ENCODE measurements around the gene PTPMT1. TPM values are rescaled to one million over a fixed set of nuclear protein-coding genes. Genes with fewer than 3 reads are reported as not detected.

Gene PTPMT1
- total and polyA plus RNA-seq, 10 donors: 26.1 to 101 (median 44.2) TPM

DNA sequence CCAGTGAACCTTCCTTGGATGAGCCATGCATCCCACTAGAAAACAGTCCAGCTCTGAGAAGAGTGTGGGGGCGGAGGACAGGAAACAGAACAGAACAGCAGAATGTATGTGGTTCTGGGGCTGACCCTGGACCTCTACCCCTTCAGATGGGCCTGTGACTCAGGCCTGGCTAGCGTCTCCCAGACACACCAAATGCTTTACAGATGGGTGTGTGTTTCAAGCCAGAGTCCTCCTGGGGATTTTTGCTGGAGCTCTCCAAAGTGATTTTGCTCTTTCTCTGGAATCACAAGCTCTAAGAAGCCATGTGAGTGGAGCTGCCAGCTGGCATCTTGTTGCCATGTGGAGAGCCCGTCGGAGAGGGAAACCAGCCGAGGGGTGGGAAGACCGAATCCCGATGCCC is 42.0 kb downstream of the PTPMT1 start:
- WGBS, 5 donors: 79 to 93% (median 84%) methylated on average over 7 of the region's 7 CpGs
- DNase-seq: no peak
- Histone ChIP-seq H3K36me3 (peaks cover 0 to 13% (median 4%) of the 10 kb centered on the region in 6 donors), H3K4me3 (no peak overlapping the region), H3K9me3 (no peaks in the 10 kb centered on the region), H3K27ac (no peak overlapping the region), H3K4me1 (peaks cover 0 to 15% (median 7%) of the 10 kb centered on the region in 6 donors), H3K27me3 (replicated peaks in 1 of 7) (no peaks in the 10 kb centered on the region)
- TF ChIP-seq, protein P1, sequence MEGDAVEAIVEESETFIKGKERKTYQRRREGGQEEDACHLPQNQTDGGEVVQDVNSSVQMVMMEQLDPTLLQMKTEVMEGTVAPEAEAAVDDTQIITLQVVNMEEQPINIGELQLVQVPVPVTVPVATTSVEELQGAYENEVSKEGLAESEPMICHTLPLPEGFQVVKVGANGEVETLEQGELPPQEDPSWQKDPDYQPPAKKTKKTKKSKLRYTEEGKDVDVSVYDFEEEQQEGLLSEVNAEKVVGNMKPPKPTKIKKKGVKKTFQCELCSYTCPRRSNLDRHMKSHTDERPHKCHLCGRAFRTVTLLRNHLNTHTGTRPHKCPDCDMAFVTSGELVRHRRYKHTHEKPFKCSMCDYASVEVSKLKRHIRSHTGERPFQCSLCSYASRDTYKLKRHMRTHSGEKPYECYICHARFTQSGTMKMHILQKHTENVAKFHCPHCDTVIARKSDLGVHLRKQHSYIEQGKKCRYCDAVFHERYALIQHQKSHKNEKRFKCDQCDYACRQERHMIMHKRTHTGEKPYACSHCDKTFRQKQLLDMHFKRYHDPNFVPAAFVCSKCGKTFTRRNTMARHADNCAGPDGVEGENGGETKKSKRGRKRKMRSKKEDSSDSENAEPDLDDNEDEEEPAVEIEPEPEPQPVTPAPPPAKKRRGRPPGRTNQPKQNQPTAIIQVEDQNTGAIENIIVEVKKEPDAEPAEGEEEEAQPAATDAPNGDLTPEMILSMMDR (IDR thresholded peaks at IDR 0.05 in 8 of 11, conservative IDR thresholded peaks at IDR 0.05 in 3 of 11): no peak
- TF ChIP-seq POLR2A (IDR thresholded peaks at IDR 0.05): no peak
- intact Hi-C loops (cut with DNase I; ENCODE audit: low total_unique reads): no loop called here

DNA sequence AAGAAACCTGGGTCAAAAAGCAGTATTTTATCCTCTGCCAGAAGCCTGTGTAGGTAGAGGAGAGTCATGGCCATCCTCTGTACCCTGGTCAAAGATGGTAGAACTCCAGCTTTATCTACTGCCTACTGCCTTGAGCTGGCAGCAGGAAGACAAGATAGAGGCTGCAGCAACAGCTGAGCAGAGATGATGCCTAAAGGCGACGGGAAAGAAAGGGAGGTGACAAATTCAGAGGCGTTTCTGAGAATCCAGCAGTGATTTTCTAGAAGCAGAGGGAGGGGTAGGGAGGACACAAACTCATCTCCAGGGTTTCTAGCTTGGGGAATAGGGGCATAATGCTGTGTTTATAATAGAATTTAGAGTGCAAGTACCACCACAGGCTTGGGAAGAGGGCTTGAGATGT is 44.3 kb downstream of the PTPMT1 start:
- TF ChIP-seq POLR2AphosphoS5 (IDR thresholded peaks at IDR 0.05): no peak
- no peak for TF ChIP-seq POLR2A (IDR thresholded peaks at IDR 0.05)
- TF ChIP-seq, protein P1 (IDR thresholded peaks at IDR 0.05 in 8 of 11, conservative IDR thresholded peaks at IDR 0.05 in 3 of 11): no peak
- WGBS, 5 donors: 65 to 85% (median 78%) methylated on average over 3 of the region's 3 CpGs
- H3K9me3 ChIP-seq: no peaks in the 10 kb centered on the region

DNA sequence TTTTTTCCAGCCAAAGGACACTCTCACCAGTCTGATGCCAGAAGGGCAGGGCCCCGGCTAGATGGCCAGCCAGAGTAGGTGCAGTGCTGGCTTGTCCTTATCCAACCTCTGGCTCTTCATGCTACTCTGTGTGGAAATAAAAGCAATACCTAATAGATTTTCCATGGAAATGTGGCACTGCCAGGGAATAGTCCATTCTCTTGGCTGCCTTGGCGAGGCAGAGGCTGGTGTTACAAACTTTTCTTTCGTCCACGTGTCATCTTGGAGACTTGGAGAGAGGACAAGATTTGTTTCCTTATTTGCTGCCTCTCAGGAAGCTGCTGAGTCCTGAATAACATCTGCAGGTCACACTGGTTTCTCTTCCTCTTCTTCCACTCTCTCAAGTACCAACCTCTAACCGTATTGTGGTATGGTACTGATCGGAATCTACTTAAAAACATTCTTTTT is 46.0 kb downstream of the PTPMT1 start:
- H3K9me3 ChIP-seq: no peaks in the 10 kb centered on the region
- TF ChIP-seq POLR2A (IDR thresholded peaks at IDR 0.05) (no peak), POLR2AphosphoS5 (IDR thresholded peaks at IDR 0.05) (peak in 1 of 3 donors; percentile 10)
- peaks cover 0 to 20% (median 5%) of the 10 kb centered on the region in 6 donors for H3K36me3 ChIP-seq
- H3K27me3 ChIP-seq (replicated peaks in 1 of 7): no peaks in the 10 kb centered on the region
- H3K4me3 ChIP-seq: no peak overlapping the region
- intact Hi-C loops (cut with DNase I; ENCODE audit: low total_unique reads): no loop called here
- H3K4me1 ChIP-seq: peaks cover 0 to 15% (median 7%) of the 10 kb centered on the region in 6 donors
- 35 to 57% (median 47%) methylated on average over 6 of the region's 6 CpGs for WGBS, 5 donors
- DNase-seq: peak; percentile 36
- peak overlapping the region in 1 of 8 donors; percentile 31 for H3K27ac ChIP-seq

More for the DNA sequence above, 44.3 kb downstream of the PTPMT1 start:
- no peaks in the 10 kb centered on the region for H3K27me3 ChIP-seq (replicated peaks in 1 of 7)
- H3K27ac ChIP-seq: no peak overlapping the region
- DNase-seq: no peak
- intact Hi-C loops (cut with DNase I; ENCODE audit: low total_unique reads): no loop called here
- peaks cover 0 to 13% (median 4%) of the 10 kb centered on the region in 6 donors for H3K36me3 ChIP-seq
- H3K4me3 ChIP-seq: no peak overlapping the region
- H3K4me1 ChIP-seq: peaks cover 0 to 15% (median 7%) of the 10 kb centered on the region in 6 donors

DNA sequence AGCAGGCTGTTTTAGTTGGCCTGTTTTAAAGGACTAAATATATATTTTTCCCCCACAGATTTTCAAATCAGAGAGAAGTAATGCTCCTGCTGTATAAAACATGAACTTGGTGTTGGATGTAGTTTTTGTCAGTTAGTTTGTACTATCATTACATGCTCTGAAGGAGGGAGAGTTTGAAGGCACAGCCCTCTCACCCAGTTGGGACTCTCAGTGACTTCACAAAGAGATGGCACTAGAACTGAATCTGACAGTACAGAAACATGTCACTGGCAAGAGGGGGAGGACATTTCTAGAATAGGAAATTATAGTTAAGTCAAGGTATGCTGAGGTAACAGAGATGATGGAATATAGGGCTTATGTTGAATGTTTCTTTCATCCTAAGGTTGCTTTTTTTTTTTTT is 49.9 kb downstream of the PTPMT1 start:
- no peaks in the 10 kb centered on the region for H3K9me3 ChIP-seq
- intact Hi-C loops (cut with DNase I; ENCODE audit: low total_unique reads): no loop called here
- H3K4me1 ChIP-seq: peaks cover 0 to 15% (median 7%) of the 10 kb centered on the region in 6 donors
- no peak for DNase-seq
- no peak overlapping the region for H3K4me3 ChIP-seq
- peaks cover 0 to 59% (median 28%) of the 10 kb centered on the region in 6 donors for H3K36me3 ChIP-seq
- H3K27ac ChIP-seq: no peak overlapping the region
- TF ChIP-seq, protein P1 (IDR thresholded peaks at IDR 0.05 in 8 of 11, conservative IDR thresholded peaks at IDR 0.05 in 3 of 11): no peak
- TF ChIP-seq POLR2A (IDR thresholded peaks at IDR 0.05) (no peak), POLR2AphosphoS5 (IDR thresholded peaks at IDR 0.05) (no peak)
- H3K27me3 ChIP-seq (replicated peaks in 1 of 7): no peaks in the 10 kb centered on the region
